DND-41 (cell line): Measurements from ENCODE around the gene JAML.

ENCODE experiments used
- CTCF ChIP-seq: IDR thresholded peaks from 2 replicates; pipeline ENCODE4 v1.5.1; 2012; ENCODE audit warnings: borderline replicate concordance, low read length, moderate library complexity, mild to moderate bottlenecking; ENCODE audit not compliant: poor library complexity, severe bottlenecking; ENCODE audit errors: extremely low read depth
- EZH2 ChIP-seq: IDR thresholded peaks from 3 replicates; pipeline ENCODE4 v1.6.1; 2012; ENCODE audit warnings: borderline replicate concordance, low read depth, mild to moderate bottlenecking, moderate library complexity, low read length, inconsistent platforms; ENCODE audit not compliant: severe bottlenecking

DNA sequence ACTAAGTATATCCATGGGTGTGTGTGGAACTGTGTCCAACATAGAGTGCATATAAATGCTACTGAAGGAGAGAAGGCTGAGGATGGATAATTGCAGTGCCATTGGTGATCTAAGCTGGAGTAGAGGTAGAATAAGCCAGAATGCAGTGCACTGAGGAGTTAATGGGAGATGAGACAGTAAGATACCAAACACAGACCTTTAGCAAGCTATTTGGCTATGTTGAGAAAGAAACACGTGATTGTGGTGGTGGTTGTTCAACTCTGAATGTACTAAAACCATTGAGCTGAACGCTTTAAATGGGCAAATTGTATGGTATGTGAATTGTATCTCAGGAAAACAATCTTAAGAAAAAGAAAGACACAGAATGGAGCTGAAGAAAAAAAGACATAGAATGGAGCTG is 22.8 kb downstream of the JAML start:
- TF ChIP-seq CTCF (no peak), EZH2 (no peak)
